MCF 10A (cell line): ENCODE results near the gene NBDY. TPM values are rescaled to one million over a fixed set of nuclear protein-coding genes. Genes with fewer than 3 reads are reported as not detected.
"Not testable (repeated sequence)": the region's sequence is repeated elsewhere in the genome, so short reads cannot be mapped to it uniquely, and the experiment has no call there.

Experiments
- BruUV-seq: library from RNA; stranded (reverse); fragments of 400-500 nt; replicated peaks from 2 replicates; lab custom pipeline; 2021; lab: Mats Ljungman, UMichigan
- CTCF ChIA-PET: fragments of 300-600 bp; sonication (Branson Sonifier 250); formaldehyde crosslinking; extraction: SDS; loops from one replicate; lab custom pipeline; 2021; ENCODE audit warnings: antibody characterized with exemption, inconsistent platforms; lab: Yijun Ruan, JAX
- POLR2A ChIA-PET: fragments of 300-600, 350-650 bp; sonication (Branson Sonifier 250); formaldehyde crosslinking; extraction: SDS; loops from one replicate; lab custom pipeline; 2020; ENCODE audit warnings: antibody characterized with exemption, inconsistent platforms; lab: Yijun Ruan, JAX
- DNase-seq: peaks from one replicate; pipeline ENCODE4 v3.0.0-alpha.2; 2018; ENCODE audit not compliant: unreplicated experiment
- H3K27ac Mint-ChIP-seq: one replicate; pipeline ENCODE4 v1.8.0; 2022; ENCODE audit warnings: mild to moderate bottlenecking, low read depth, mixed read lengths; ENCODE audit not compliant: unreplicated experiment
- H3K27me3 Mint-ChIP-seq: one replicate; pipeline ENCODE4 v1.8.0; 2022; ENCODE audit warnings: mixed read lengths; ENCODE audit not compliant: insufficient read depth, unreplicated experiment
- H3K36me3 Mint-ChIP-seq: one replicate; pipeline ENCODE4 v1.8.0; 2022; ENCODE audit warnings: mild to moderate bottlenecking, moderate library complexity, mixed read lengths; ENCODE audit not compliant: insufficient read depth, unreplicated experiment
- H3K4me1 Mint-ChIP-seq: one replicate; pipeline ENCODE4 v1.8.0; 2022; ENCODE audit warnings: mixed read lengths; ENCODE audit not compliant: insufficient read depth, unreplicated experiment
- H3K4me3 Mint-ChIP-seq: one replicate; pipeline ENCODE4 v1.8.0; 2022; ENCODE audit warnings: mild to moderate bottlenecking, moderate library complexity, mixed read lengths; ENCODE audit not compliant: unreplicated experiment
- H3K9me3 Mint-ChIP-seq: one replicate; pipeline ENCODE4 v1.8.0; 2022; ENCODE audit warnings: mixed read lengths; ENCODE audit not compliant: unreplicated experiment
- CTCF ChIP-seq: fragments of 200-600 bp; IDR thresholded peaks from one replicate; pipeline ENCODE4 v1.8.0; 2022; ENCODE audit warnings: antibody characterized with exemption, mild to moderate bottlenecking; ENCODE audit not compliant: unreplicated experiment
- intact Hi-C: fragments of 100-400 bp; cut with micrococcal nuclease; formaldehyde crosslinking; loops from 2 replicates; pipeline ENCODE4 v1.14.1; 2022
- total RNA-seq: library from RNA; stranded (reverse); gene quantifications from 2 replicates; pipeline ENCODE4 v1.2.3, GENCODE V29; 2022

Gene NBDY
- total RNA-seq, 1 experiment from 2014 or later: 54.0 TPM

GRCh38 chrX:56780681-56781649 is 51.9 kb downstream of the NBDY start:
- H3K4me3 Mint-ChIP-seq, H3K27ac Mint-ChIP-seq, H3K9me3 Mint-ChIP-seq, intact Hi-C loops, H3K36me3 Mint-ChIP-seq, BruUV-seq, DNase-seq, POLR2A ChIA-PET: not testable (repeated sequence)
- Mint-ChIP-seq H3K4me1 (peaks cover 12% of the 10 kb centered on the region), H3K27me3 (peaks cover 21% of the 10 kb centered on the region)
- CTCF ChIA-PET: interaction anchor here (0.8 to 1.0 kb wide), 2 partner anchors 14 to 22 kb away, joined by 3 read pairs; no protein-coding TSS in a partner anchor

GRCh38 chrX:56782352-56782751 is 53.3 kb downstream of the NBDY start:
- intact Hi-C loops: no loop called here
- no peak for TF ChIP-seq CTCF
- no peaks in the 10 kb centered on the region for H3K9me3 Mint-ChIP-seq
- H3K27ac Mint-ChIP-seq: no peak overlapping the region
- H3K27me3 Mint-ChIP-seq: peaks cover 35% of the 10 kb centered on the region
- no TSS peak for BruUV-seq
- ChIA-PET POLR2A (no interaction called here), CTCF (interaction anchor here (0.6 to 1.5 kb wide), 5 partner anchors 15 to 673 kb away, joined by 3 to 6 read pairs (median 4); no protein-coding TSS in a partner anchor)
- no peak overlapping the region for H3K4me3 Mint-ChIP-seq
- no peak for DNase-seq
- peaks cover 12% of the 10 kb centered on the region for H3K4me1 Mint-ChIP-seq
- peaks cover 6% of the 10 kb centered on the region for H3K36me3 Mint-ChIP-seq

GRCh38 chrX:56782791-56783449 is 53.9 kb downstream of the NBDY start:
- no peak for TF ChIP-seq CTCF
- BruUV-seq: no TSS peak
- ChIA-PET POLR2A (no interaction called here), CTCF (interaction anchor here (0.6 to 1.6 kb wide), 5 partner anchors 12 to 207 kb away, joined by 3 to 6 read pairs (median 4); no protein-coding TSS in a partner anchor)
- Mint-ChIP-seq H3K36me3 (peaks cover 6% of the 10 kb centered on the region), H3K27ac (peak overlapping the region; percentile 82), H3K9me3 (no peaks in the 10 kb centered on the region), H3K4me1 (peaks cover 12% of the 10 kb centered on the region), H3K27me3 (peaks cover 35% of the 10 kb centered on the region), H3K4me3 (peak overlapping the region; percentile 76)
- intact Hi-C loops: no loop called here
- no peak for DNase-seq

- peak; percentile 34 for TF ChIP-seq CTCF
- peak; percentile 77 for DNase-seq
- Mint-ChIP-seq H3K27ac (peak overlapping the region; percentile 82), H3K36me3 (peaks cover 6% of the 10 kb centered on the region), H3K27me3 (peaks cover 35% of the 10 kb centered on the region), H3K4me1 (peaks cover 12% of the 10 kb centered on the region), H3K9me3 (no peaks in the 10 kb centered on the region), H3K4me3 (peak overlapping the region; percentile 76)
- intact Hi-C loops: no loop called here
- ChIA-PET POLR2A (no interaction called here), CTCF (interaction anchor here (1.1 to 1.6 kb wide), 4 partner anchors 11 to 199 kb away, joined by 3 to 6 read pairs (median 4); no protein-coding TSS in a partner anchor)
- no TSS peak for BruUV-seq
These were observed 54.4 kb downstream of the NBDY start for GRCh38 chrX:56783450-56783831.
